Stimulated activated CD8-positive, alpha-beta memory T cell treated with anti-CD3 and anti-CD28 coated beads, Interleukin-7, amount 100 ng/mL, for 4 hours (primary cell): ENCODE results near the gene ADGB.

Source experiments
- DNase-seq, 2 donors: peaks; one replicate each; pipeline ENCODE4 v3.0.0-alpha.2; 2020; ENCODE audit warnings: low read depth in 2 of 2

Gene ADGB

DNA sequence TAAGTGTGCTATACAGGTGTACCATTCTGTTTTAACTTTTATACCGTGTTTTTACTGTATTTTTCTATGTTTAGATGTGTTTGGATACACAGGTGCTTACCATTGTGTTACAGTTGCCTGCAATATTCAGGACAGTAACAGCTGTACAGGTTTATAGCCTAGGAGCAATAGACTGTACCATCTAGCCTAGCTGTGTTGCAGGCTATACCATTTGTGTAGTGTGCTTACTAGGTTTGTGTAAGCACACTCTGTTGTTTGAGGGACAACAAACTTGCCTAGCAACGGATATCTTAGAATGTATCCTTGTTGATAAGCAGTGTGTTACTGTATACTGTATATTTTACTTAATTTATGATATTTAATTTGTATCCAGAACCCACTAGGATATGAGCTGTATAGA, 35.2 kb downstream of the ADGB start:
- DNase-seq: no peak

GRCh38 chr6:146635165-146635564, 36.4 kb downstream of the ADGB start:
- no peak for DNase-seq

GRCh38 chr6:146636481-146636880, 37.7 kb downstream of the ADGB start:
- DNase-seq: no peak

DNA sequence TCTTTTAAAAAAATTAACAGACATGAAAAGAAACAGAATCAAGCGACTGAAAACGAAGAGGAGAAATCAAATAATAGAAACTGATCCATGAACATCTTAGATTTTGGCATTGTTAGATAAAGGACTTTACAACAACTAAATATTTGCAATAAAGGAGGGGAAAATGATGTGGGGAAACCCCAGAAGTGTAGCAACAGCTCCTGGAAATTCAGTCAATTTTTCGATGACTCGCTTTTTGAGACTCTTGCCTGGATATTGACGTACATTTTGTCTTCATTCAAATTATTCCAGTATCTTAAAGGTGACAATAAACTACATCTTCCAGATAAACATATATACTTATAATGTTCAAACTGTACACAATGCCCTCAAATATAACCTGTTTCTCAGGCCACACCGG, 44.1 kb downstream of the ADGB start:
- no peak for DNase-seq

GRCh38 chr6:146650799-146651481, 52.2 kb downstream of the ADGB start:
- DNase-seq: no peak

DNA sequence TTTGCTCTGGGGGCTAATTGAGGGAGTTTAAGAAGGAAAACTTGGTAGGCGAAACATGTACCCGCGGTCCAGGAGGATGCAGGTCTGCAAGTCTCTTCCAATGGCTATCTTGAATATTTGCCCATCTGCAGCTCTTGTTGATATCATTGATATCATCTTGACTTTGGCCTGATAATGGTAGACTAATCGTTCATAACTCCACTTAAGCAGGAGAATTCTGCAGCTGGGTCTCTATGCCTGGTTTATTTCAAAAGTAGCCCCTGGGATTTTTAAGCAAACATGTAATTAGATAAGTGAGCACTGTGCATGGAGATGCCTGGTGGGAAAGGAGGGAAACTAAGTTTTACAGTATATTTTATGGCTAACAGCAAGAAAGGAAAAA, 52.7 kb downstream of the ADGB start:
- DNase-seq: no peak

DNA sequence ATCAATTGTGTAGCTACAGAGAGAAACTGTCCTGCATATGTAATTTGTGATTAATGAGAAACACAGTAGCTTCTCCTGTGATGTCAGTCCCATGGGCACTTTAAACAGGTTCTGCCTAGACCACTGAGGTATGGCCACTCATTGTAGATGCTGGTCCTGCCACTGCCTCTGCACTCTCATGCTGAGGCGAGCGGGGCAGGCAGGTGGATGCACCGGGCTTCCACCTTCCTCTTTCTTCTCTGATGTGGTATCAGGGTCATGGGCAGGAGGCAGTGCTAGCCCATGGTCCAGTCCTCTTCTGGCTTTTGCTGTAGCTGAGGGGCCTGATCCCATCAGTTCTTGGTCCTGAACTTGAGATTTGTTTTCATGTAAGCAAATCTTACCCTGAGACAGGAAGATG, 58.7 kb downstream of the ADGB start:
- no peak for DNase-seq

- no peak for DNase-seq
Observed at GRCh38 chr6:146664871-146665360, 66.1 kb downstream of the ADGB start.

- no peak for DNase-seq
Observed at GRCh38 chr6:146666909-146667308, 68.1 kb downstream of the ADGB start.

- no peak for DNase-seq
Observed at GRCh38 chr6:146670161-146670560, 71.4 kb downstream of the ADGB start.

GRCh38 chr6:146673069-146673468, 74.3 kb downstream of the ADGB start:
- DNase-seq: no peak

GRCh38 chr6:146679386-146679785, 80.6 kb downstream of the ADGB start:
- DNase-seq: no peak

DNA sequence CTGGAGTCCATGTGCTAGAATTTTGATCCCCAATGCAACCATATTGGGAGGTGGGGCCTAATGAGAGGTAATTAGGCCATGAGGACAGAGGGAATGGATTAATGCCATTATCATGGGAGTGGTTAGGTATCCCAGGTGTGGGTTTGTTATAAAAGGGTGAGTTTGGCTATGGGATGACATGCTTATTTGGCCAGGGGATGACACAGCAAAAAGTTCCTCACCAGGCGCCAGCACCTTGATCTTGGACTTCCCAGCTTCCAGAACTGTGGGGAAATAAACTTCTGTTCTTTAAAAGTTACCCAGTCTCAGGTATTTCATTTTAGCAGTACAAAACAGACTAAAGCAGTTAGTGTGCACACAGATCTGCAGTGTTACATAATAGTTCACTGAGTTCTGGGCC, 84.1 kb downstream of the ADGB start:
- no peak for DNase-seq

GRCh38 chr6:146689806-146690205, 91.0 kb downstream of the ADGB start:
- no peak for DNase-seq

DNA sequence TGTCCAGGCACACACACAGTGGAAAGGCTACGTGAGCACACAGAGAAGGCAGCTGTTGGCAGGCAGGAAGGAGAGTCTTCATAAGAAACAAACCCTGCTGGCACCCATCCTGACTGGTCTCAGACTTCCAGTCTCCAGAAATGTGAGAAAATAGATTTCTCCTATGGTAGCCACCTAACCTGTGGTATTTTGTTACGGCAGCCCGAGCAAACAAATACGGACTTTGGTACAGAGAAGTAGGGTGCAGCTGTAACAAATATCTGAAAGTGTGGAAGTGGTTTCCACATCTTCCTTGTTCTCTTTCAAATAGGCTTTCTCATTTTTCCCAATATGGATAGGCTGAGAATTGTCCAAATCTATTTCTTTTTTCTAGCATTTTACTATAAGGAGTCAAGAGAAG, 94.6 kb downstream of the ADGB start:
- no peak for DNase-seq

DNA sequence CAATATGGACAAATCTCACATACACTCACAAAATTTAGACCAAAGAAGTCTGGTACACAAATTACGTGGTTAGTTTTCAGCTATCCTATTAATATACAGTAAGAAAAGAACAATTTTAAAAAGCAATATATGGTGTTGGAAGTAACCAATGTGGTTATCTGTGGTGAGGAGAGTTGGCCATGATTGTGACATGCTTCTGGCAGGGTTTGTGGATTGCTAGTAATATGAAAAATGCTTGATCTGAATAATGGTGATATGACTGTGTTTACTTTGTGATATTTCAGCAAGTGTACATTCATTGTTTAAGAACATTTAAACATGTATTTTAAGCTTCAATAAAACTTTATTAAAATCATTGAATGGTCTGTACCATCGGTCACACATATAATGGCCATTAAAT, 99.1 kb downstream of the ADGB start:
- DNase-seq: no peak

- no peak for DNase-seq
Observed at GRCh38 chr6:146700078-146700686, 101.4 kb downstream of the ADGB start.

DNA sequence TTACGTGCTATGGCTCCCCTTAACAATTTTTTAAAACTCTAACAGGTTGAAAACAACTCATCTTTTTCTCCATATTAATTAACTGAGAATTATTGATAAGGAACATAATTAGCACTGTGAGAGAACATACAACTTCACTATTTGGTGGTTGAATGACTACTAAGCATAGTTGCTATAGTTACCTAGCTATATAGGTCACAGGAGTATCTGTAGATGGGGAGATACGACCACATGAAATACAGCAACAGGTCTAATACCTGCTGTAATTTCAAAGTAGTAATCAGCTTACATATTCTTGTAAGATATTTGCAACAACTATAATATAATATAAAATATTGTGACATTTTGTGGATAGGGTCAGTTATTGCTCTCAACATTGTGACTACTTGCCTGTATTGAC, 102.9 kb downstream of the ADGB start:
- no peak for DNase-seq

DNA sequence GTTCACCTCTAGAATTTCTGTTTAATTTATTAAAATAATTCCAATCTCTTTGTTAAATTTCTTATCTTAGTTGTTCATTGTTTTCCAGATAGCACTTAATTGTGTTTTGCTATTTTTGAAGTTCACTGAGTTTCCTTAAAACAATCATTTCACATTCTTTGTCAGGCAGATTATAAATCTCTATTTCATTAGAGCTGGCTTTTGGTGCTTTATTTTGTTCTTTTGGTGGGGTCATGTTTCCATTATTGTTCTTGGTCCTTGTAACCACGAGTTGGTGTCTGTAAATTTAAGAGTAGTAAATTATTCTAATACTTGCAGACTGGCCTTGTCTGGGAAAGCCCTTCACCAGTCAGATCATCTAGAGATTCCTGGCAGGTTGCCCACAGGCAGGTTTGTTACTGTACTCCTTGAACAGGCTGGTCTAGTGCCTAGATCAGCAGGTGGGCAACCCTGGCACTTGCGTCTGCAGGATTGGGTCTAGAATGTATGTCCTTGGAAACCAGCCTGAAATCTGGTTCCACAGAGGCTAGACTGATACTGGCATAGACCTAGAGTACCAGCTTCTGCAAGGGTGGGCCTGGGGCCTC, 110.4 kb downstream of the ADGB start:
- no peak for DNase-seq

GRCh38 chr6:146719387-146719786, 120.6 kb downstream of the ADGB start:
- no peak for DNase-seq

GRCh38 chr6:146739696-146740095, 140.9 kb downstream of the ADGB start:
- no peak for DNase-seq

DNA sequence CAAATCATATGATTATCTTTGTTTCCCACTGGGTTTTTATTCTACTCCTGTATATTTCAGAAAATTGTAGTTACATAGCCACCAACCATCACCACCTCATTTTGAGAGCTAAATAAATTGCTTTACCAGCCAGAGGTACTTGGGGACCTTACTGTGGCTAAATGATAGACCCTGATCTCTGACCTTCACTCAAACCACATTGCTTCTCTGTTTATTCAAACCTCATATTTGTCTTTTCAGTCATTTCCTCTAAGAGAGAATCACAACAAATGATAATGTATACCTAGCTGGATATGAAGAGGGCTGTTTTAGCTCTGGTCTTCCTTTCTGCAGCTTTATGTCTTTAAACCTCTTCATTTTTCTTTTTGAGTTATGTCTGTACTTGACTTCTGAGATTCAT, 142.8 kb downstream of the ADGB start:
- DNase-seq: no peak

GRCh38 chr6:146753306-146753705, 154.5 kb downstream of the ADGB start:
- no peak for DNase-seq
